HUDEP-2 (cell line): ENCODE measurements around the gene ONECUT1.
"Not testable (repeated sequence)": the region's sequence is repeated elsewhere in the genome, so short reads cannot be mapped to it uniquely, and the experiment has no call there.

Source experiments
- DNase-seq, 76 experiments: peaks; one replicate each; lab custom pipeline; 2025; ENCODE audit not compliant: unreplicated experiment in 76 of 76; lab: John Stamatoyannopoulos, UW

Gene ONECUT1

DNA sequence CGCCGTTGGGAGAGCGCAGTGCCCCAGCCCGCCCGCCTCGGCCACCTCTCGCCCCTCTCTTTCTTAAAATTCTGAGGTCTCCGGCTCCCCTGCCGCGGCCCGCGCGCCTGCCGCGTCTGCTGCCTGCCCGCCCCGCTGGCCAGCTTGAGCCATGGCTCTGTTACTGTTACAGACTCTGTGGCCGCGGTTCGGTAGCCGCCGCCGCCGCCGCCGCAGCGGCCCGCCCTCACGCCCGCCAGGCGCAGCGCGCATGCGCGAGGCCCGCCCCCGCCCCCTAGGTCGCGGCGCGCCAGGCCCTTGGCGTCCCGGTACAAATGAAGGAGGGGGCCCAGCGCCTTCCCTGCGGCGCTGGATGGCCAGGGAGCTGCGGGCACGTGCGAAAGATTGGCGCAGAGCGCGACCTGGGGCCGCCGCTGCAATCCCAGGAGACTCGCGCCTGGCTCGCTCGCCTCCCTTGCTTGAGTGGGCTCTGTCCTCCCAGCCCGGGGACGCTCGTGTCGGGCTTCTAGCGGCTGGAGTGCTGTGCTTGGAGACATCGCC lies at the start of gene ONECUT1:
Gene ONECUT1, minus strand, starts transcription at position 168 of the 540 bp plus-strand sequence. CDS start 452 bp downstream, outside the sequence.
- DNase-seq, result peak in 33 of 76 experiments; percentile 2 to 54 (median 22)

DNA sequence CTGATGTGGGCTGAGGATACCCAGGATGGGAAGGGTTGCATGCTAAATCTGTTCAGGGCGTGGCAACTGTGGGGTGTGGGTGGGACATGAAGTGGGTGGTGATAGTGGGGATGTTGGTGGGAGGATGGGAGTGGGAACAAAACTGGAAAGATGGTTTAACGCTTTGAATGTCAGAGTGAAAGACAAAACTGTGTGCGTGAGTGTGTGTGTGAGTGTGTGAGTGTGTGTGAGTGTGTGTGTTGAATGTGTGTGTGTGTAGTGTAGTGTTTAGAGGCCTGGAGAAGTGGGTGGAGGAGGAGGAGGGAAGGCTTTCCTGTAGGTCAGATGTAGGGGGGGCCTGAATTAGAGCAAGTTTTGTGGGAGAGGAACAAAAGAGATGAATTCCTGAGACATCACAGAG lies 44.2 kb upstream of the ONECUT1 start:
- DNase-seq, result no peak

DNA sequence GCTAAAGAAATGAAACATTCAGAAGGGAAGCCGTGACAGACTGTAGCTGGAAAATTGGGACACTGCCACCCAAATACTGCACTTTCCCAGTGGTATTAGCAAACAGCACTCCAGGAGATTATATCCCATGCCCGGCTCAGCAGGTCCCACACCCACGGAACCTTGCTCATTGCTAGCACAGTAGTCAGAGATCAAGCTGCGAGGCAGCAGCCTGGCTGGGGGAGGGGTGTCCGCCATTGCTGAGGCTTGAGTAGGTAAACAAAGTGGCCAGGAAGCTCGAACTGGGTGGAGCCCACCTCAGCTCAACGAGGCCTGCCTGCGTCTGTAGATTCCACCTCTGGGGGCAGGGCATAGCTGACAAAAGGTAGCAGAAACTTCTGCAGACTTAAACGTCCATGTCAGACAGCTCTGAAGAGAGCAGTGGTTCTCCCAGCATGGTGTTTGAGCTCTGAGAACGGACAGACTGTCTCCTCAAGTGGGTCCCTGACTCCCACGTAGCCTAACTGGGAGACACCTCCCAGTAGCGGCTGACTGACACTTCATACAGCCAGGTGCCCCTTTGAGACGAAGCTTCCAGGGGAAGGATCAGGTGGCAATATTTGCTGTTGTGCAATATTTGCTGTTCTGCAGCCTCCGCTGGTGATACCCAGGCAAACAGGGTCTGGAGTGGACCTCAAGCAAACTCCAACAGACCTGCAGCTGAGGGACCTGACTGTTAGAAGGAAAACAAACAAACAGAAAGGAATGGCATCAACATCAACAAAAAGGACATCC lies 34.2 kb upstream of the ONECUT1 start:
- not testable (repeated sequence) for DNase-seq

DNA sequence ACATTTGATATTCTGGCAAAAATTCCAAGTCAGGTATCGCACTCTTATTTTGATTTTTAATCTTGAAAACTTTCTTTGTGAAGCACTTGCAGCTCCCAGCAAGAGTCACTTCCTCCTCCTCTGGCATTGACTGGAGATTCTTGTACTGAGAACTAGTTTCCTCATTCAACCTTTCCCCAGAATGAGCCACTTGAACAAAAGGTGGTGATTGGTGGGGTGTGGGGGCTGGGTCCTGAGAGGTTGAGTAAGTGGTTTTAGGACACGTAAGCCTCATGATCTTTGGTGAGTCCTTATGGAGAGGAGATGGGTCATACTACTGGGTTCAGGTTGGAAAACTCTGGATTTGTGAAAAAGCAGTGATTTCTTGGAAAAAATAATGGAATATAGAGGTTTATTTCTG lies 32.3 kb upstream of the ONECUT1 start:
- no peak for DNase-seq

DNA sequence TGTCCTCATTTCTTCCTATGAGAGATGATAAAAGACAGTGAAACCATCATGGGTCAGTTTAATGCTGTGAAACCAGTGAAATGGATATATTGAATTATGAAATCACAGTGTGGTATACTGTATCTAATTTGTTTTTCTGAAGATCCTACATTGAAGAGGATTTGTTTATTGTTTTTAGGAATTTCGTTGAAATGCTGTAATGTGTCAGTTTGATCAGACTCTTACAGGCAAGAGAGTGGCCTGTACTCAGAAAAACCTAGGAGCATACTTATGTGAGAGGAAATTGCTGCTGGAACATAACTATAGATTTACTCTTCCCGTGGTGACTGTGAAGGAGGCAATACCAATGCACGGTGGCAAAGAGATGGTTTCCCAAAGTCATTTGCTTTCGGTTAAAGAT lies 29.1 kb upstream of the ONECUT1 start:
- no peak for DNase-seq

DNA sequence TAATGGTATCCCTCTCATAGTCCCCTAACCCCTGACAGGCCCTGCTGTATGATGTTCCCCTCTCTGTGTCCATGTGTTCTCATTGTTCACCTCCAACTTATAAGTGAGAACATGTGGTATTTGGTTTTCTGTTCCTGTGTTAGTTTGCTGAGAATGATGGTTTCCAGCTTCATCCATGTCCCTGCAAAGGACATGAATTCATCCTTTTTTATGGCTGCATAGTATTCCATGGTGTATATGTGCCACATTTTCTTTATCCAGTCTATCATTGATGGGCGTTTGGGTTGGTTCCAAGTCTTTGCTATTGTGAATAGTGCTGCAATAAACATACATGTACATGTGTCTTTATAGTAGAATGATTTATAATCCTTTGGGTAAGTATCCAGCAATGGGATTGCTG lies 25.8 kb upstream of the ONECUT1 start:
- not testable (repeated sequence) for DNase-seq

DNA sequence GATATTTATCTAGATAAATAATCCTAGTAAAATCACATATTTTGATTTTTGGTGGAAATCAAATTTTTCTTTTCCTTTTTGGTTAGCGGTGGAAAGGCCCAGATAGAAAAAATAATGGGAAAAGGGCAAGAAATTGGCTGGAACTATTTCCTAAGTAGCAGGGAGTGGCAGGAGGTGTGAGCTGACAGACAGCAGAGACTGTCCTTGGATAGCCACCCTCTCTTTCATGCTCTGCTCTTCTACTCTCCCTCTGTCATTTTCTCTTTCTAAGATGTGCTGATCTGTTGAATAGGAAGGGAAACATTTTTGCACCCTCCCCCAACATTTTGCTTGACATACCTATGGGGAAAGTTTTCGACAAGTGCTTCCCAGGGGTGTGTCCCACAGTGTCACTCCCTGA lies 18.9 kb upstream of the ONECUT1 start:
- DNase-seq, result no peak

DNA sequence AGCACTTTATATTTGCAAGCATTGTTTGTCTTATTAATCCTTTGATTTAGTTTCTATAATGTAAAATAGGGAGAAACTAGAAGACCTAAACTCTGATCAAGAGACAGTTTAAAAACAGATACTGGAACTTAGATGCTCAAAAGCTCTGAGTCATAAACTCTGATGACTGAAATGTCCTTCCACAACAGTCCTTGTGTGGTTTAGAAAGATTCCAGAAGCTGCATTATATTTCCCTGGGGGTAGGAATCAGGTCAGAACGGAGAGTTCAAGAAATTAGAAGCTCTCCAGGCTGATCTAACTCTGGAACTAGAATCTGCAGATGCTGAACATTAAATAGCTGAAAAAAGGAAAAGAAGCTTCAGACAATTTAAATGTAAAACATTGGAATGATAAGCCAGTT lies 18.3 kb upstream of the ONECUT1 start:
- no peak for DNase-seq

DNA sequence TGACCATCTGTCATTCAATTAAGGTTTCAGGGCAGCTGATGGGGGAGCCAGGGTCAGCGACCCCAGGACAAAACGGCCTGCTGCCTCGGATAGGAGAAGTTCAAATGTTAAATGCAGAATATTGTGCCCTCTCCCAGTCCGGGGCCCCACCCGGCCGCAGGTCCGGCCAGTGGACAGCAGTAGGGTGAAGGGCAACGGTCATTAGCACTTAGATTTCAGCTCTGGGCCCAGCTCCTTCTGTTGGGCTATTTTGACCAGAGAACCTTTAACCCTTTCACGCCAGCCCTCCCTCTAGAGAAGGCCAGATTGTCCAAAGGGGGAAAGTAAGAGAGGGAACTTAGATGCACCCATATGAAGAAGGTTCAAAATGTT lies 16.1 kb upstream of the ONECUT1 start:
- no peak for DNase-seq

DNA sequence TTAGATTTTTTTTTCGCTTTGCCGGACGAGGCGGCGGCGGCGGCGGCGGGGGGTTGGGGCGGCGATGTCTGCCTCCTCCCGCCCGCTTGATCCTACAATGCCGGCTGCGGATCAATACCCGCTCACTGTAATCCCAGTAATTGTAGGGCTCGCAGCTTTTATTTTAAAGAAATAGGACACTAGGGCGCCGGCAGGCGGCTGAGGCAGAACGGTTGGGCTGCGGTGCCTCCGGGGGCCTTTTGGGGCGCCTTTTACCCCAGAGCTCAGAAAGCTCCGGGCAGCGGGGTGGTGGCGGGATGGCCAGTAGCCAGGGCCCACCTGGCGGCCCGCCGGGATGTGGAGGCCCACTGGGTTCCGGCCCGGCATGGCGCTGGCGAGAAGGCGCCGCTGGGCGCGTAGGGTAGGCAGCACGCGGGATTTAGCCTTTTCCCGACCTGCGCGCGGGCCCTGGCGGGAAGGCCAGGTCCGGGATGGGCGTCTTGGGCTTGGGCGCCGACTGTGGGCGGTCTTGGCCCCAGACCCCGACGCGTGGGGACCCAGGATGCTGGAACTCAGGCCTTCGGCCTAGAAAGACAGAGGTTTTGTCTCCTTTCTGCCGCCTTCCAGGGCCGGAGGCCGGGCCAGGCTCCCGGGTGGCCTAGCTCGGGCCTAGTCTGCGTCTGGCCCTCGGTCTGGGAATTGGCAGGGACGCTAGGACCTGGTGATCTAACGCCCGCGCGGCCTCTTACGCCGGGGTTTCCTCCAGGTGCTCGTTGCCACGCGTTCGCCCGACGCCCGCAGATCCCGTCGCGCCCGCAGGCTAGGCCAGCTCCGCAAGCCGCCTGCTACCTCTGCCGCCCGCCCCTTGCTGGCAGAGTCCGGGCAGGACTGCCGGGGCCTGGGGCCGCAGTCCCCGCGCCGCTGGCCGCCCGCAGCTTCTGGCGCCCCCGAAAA lies 15.5 kb upstream of the ONECUT1 start:
- DNase-seq, result no peak

DNA sequence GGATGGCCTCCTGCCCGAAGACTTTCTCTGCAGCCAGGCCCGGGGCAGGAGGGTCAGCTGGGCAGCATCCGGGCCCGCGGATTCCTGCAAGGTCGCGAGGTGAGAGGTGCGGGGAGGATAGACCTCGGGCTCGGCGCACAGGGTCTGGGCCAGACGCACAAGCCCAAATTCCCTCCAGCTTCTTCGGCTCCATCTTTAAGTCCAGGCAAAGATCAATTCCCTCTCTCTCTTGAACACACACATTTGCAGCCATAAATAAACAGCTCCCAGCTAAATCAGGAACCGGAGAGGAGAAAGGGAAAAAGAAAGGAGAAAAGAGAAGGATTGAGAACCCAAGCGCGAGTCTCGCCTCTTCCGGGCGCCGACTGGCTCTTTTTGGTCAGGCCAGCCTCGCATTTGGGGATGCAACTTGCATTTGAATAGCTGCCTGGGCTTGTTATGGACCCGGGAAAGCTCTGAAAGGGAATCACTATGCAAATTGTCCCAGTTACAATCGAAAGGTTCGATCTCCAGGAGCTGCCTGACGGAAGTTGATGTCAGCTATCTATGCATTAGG lies 14.5 kb upstream of the ONECUT1 start:
- DNase-seq, result no peak

DNA sequence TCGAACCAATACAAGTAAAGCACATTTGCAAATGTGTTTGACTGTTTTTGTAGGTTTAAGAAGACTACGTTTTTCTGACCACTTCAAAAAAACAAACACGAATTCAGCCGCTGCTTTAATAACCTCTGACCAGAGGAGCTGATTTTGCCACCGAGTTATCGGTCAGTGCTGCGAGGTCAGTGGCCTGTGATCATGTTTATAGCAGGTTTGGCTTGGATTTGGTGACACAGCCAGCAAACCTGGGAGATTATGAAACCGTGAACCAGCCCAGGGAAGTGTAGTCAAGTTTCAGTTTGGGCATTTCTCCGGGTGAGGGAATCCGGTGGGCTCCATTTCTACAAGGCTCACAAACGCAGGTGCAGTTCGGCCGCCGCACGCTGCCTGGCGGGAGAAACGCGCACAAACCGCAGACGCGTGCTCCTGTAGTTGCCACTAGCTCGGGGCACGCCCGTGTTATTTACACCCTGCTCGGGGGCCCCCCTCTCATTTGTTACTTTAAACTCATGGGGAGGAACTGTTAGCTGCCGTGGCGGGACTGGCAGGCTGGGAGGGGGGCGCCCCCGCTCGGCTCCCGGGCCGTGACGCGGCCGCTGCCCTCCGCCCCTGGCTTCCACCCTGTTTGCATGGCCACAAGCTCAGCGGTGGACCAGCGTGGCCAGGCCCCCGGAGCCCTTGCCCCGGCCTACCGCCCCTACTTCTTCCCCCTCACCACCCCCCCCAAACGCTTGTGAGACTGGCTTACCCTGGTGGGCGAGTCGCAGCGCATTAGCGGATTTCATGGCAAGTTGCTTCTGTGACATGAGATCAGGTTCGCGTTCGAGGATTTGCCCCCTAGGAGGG lies 13.6 kb upstream of the ONECUT1 start:
- no peak for DNase-seq

DNA sequence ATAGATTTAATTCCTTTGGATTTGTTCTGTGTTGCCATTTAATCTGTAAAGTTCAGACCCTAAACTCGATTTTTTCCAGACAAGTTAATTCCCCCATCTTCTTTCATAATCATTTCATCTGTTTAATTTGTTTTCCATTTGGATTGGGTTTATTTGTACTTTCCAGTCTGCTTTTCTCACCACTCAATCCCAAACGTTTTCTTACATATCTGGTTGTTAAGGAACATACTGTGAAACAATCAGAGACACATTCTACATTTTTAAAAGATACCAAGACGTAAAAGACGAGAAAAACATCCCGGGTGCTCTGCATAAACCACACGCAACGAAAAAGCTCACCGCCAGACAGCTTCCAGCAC lies 13.0 kb upstream of the ONECUT1 start:
- DNase-seq, result no peak

DNA sequence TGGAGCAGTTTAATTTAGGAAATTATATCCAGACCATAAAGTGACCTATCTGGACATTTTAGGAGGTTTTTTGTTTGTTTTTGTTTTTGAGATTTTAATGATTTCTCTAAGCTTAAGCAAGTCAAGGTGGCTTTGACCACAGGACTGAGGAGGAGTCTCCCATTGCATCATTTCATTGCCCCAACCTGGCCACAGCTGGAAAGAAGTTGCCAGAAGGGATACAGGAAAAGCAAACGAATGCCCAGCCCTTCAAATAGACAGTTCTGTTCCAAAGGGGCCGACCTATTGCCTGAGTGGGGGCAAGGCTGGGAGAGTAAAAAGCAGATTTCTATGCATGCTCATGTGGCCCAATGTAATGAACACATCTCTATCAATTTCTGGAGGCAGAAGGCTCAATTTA lies 12.0 kb upstream of the ONECUT1 start:
- no peak for DNase-seq

DNA sequence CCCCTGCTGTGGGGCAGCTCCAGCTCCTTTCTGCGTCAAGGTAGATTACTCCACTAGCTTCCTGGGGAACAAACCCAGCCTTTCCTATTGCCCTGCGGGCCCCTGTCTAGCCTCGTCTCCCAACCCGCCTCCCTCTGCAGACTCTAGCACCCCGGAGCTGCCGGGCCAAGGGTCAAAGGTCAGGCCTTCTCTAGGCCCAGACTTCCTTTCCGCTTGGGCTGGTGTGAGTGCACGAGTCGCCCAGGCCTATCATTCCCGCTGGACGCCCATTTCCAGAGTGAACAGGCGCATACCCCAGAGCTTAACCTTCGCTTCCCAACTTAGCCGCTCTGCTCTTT lies 11.6 kb upstream of the ONECUT1 start:
- no peak for DNase-seq

DNA sequence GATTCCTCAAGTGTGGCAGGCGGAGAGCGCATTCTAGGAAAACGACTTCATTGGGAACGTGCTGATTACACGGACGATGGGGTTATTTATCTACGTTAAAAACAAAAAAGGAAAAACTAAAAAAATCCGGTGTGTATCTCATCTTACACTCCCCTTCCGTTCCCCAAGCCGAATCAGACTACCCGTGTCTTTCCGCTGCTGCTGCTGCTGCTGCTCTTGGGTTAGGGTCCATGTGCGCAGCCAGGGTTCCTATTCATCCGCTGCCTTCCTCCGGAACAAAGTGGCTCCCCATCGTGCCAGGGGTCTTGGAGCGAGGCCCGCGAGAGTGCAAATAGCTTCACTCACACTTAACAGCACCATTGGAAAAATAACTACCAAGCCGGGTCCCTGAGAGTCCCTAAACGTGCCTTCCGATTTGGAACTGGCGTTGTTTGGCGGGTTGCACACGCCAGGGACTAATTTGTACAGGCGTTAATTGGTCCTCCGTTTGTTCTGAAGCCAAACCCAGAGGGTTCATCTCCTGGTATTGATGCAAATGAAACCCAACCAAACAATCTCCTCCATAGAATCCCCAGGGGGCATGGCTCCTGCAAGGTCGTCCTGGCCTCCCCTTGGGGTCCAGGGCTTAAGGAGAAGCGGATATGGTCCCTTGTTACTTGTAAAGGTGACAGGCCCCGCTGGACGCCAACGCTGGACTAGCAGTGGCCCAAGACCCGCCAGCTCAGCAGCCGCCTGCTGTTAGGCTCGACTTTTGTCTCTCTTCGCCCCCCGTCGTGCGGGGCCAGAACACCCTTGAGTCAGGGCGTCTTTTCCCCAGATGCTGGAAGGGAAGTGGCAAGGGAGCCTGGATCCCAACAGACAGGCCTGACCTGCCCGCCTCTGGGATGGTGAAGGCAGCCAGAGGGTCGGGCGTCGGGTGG lies 11.0 kb upstream of the ONECUT1 start:
- DNase-seq, result no peak

DNA sequence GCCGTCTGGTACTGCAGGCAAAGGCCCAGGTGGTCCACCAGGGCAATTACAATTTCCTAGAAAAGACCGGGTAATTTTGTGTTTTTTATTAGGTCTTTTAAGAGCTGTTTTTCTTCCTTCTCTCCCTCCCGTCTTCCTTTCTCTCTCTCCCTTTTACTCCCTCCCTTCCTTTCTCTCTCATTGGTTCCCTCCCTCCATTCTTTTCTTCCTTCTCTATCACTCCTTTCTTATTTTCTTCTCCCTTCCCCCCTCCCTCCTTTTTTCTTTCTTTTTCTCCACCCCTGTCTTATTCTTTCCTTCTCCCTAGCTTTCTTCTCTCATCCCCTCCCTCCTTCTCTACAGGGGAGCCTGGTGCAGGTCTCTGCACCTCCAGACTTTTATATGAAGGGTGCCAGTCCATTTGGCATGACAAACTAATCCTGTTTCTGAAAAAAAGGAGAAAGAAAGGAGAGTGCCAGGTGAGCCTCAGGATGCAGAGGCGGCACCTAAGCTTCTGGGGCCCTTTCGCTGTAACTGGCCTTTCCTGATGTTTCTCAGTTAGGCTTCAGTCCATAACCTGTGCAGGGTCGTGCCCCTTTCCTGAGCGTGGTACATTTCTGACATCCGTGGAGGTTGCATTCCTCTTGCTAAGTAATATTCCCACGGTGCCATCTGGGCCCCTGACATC lies 9.1 kb upstream of the ONECUT1 start:
- DNase-seq, result no peak

DNA sequence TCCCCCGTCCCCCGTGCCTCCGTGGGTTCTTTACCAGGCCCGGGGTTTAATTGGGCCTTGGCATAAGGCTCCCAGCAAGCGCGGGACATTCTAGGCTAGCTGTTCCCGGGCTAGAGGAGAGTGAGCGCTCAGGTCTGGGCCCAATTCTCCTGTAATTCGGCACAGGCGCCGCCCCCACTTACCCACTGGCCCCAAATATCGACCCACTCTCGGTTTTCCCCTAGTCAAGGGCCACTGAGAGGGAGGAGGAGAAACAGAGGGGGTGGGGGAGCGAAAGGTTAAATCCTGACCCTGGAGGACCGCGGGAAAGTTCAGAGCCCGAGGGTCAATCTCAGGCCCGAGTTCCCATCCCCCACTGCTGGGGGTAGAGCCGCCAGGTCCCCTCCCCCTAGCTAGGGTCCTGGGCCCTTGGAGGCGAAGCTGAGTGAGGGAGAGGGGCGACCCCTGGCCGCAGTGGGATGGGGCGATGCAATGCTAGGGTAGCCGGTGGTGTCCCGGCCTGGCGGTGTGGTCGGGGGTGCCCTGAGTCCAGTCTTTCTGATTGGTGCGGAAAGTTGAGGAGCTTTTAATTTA lies 8.5 kb upstream of the ONECUT1 start:
- no peak for DNase-seq
